GM23338 (cell line): ENCODE results near the gene APC.

Source experiments
- CREB1 ChIP-seq: fragments of 250-450 bp; sonication (Bioruptor Pico); IDR thresholded peaks from 2 replicates; pipeline ENCODE4 v1.5.0; 2020; ENCODE audit warnings: low read depth, mild to moderate bottlenecking, moderate library complexity
- CTCF ChIP-seq, 2 experiments: fragments of 200-600 bp in 1 of 2; sonication (generic) in 1 of 2; conservative IDR thresholded peaks; 2 replicates each; pipeline versions ENCODE4 v1.5.1 to v1.6.1; 2016 to 2017; ENCODE audit warnings: antibody characterized with exemption in 2 of 2, low read depth in 2 of 2, mild to moderate bottlenecking in 2 of 2, moderate library complexity in 1 of 2
- ETS1 ChIP-seq: IDR thresholded peaks from 2 replicates; pipeline ENCODE4 v1.6.1; 2016; ENCODE audit warnings: antibody characterized with exemption
- EZH2 ChIP-seq: fragments of 200-600 bp; sonication (generic); IDR thresholded peaks from one replicate; pipeline ENCODE4 v1.8.0; 2017; ENCODE audit warnings: antibody characterized with exemption, mild to moderate bottlenecking, low read depth; ENCODE audit not compliant: unreplicated experiment
- EZH2phosphoT487 ChIP-seq: fragments of 200-600 bp; sonication (generic); IDR thresholded peaks from one replicate; pipeline ENCODE4 v1.8.1; 2018; ENCODE audit warnings: antibody characterized with exemption; ENCODE audit not compliant: unreplicated experiment
- JUNB ChIP-seq: IDR thresholded peaks from one replicate; pipeline ENCODE4 v1.6.1; 2016; ENCODE audit warnings: antibody characterized with exemption; ENCODE audit not compliant: unreplicated experiment
- NANOG ChIP-seq: IDR thresholded peaks from 2 replicates; pipeline ENCODE4 v1.6.1; 2016; ENCODE audit warnings: antibody characterized with exemption, borderline replicate concordance
- POLR2AphosphoS5 ChIP-seq: IDR thresholded peaks from 2 replicates; pipeline ENCODE4 v1.6.1; 2016; ENCODE audit warnings: antibody characterized with exemption, low read depth
- ZNF114 ChIP-seq: fragments of 250-450 bp; sonication (Bioruptor Pico); IDR thresholded peaks from 2 replicates; pipeline ENCODE4 v1.5.0; 2020; ENCODE audit warnings: mild to moderate bottlenecking, moderate library complexity
- TF ChIP-seq, protein P1 (sequence below): IDR thresholded peaks from one replicate; pipeline ENCODE4 v1.6.1; 2018; ENCODE audit warnings: antibody characterized with exemption; ENCODE audit not compliant: unreplicated experiment

GRCh38 chr5:112833971-112834370 lies 96.3 kb downstream of the APC start:
- TF ChIP-seq CTCF (conservative IDR thresholded peaks at IDR 0.05; ENCODE audit: low read depth in 2 of 2) (no peak), EZH2phosphoT487 (no peak), EZH2 (no peak), POLR2AphosphoS5 (no peak), NANOG (no peak), JUNB (no peak), ETS1 (no peak), CREB1 (CRISPR knock-in tag) (no peak), ZNF114 (CRISPR knock-in tag) (no peak)
- TF ChIP-seq, protein P1, sequence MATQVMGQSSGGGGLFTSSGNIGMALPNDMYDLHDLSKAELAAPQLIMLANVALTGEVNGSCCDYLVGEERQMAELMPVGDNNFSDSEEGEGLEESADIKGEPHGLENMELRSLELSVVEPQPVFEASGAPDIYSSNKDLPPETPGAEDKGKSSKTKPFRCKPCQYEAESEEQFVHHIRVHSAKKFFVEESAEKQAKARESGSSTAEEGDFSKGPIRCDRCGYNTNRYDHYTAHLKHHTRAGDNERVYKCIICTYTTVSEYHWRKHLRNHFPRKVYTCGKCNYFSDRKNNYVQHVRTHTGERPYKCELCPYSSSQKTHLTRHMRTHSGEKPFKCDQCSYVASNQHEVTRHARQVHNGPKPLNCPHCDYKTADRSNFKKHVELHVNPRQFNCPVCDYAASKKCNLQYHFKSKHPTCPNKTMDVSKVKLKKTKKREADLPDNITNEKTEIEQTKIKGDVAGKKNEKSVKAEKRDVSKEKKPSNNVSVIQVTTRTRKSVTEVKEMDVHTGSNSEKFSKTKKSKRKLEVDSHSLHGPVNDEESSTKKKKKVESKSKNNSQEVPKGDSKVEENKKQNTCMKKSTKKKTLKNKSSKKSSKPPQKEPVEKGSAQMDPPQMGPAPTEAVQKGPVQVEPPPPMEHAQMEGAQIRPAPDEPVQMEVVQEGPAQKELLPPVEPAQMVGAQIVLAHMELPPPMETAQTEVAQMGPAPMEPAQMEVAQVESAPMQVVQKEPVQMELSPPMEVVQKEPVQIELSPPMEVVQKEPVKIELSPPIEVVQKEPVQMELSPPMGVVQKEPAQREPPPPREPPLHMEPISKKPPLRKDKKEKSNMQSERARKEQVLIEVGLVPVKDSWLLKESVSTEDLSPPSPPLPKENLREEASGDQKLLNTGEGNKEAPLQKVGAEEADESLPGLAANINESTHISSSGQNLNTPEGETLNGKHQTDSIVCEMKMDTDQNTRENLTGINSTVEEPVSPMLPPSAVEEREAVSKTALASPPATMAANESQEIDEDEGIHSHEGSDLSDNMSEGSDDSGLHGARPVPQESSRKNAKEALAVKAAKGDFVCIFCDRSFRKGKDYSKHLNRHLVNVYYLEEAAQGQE = no peak
